Panc1 (cell line): Measurements from ENCODE around the gene PPP1R27.

Experiments used
- POLR2AphosphoS5 ChIP-seq: IDR thresholded peaks from 2 replicates; pipeline ENCODE4 v1.6.1; 2012; ENCODE audit warnings: mild to moderate bottlenecking, low read depth, low read length, moderate library complexity
- TF ChIP-seq, protein P1 (sequence below): fragments of 450-650 bp; IDR thresholded peaks from 2 replicates; pipeline ENCODE4 v1.5.1; 2017; ENCODE audit warnings: mild to moderate bottlenecking

DNA sequence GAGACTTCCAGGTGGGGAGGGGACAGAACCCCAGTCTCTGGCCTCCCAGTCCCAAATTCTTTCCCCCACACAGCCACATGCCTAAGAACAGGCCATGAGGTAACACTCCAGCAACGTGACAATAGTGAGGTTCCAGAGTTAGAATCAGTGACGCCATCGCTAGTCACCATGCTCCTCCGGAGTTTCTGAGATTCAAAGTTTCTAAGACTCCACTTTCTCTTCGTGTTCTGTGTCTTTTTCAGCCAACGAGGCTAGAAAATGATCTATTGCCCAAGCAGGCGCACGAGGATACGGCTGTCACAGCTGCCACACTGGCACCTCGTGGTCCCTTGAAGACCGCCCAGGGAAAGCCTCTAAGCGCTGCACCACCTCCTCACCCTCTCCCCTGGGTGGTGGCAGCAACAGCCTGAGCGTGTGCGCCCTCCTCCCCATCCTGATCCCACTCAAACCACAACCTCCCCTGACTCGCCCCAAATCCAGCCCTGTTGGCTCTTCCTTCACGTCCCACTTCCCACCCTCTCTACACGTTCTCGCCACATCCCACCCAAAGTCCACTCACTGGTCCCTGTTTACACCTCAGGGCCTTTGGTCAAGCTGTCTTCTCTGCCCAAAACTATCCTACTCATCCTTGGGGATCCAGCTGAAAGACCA lies 2.8 kb downstream of the PPP1R27 start:
- TF ChIP-seq, protein P1, sequence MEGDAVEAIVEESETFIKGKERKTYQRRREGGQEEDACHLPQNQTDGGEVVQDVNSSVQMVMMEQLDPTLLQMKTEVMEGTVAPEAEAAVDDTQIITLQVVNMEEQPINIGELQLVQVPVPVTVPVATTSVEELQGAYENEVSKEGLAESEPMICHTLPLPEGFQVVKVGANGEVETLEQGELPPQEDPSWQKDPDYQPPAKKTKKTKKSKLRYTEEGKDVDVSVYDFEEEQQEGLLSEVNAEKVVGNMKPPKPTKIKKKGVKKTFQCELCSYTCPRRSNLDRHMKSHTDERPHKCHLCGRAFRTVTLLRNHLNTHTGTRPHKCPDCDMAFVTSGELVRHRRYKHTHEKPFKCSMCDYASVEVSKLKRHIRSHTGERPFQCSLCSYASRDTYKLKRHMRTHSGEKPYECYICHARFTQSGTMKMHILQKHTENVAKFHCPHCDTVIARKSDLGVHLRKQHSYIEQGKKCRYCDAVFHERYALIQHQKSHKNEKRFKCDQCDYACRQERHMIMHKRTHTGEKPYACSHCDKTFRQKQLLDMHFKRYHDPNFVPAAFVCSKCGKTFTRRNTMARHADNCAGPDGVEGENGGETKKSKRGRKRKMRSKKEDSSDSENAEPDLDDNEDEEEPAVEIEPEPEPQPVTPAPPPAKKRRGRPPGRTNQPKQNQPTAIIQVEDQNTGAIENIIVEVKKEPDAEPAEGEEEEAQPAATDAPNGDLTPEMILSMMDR: no peak
- no peak for TF ChIP-seq POLR2AphosphoS5
